DOHH2 (cell line): ENCODE data around the gene PGPEP1.

Experiments
- CTCF ChIP-seq: fragments of 200-600 bp; sonication (generic); IDR thresholded peaks from one replicate; pipeline ENCODE4 v1.5.1; 2014; ENCODE audit warnings: antibody characterized with exemption, mild to moderate bottlenecking, low read depth, low read length; ENCODE audit not compliant: poor library complexity, severe bottlenecking
- EZH2phosphoT487 ChIP-seq: fragments of 200-600 bp; sonication (generic); IDR thresholded peaks from 2 replicates; pipeline ENCODE4 v1.6.1; 2017; ENCODE audit warnings: borderline replicate concordance, mild to moderate bottlenecking, antibody characterized with exemption, low read length, moderate library complexity, mixed read lengths

- TF ChIP-seq CTCF (no peak), EZH2phosphoT487 (no peak)
These were observed 58.6 kb downstream of the PGPEP1 start for GRCh38 chr19:18399008-18399407.
